HG02798 (cell line): Measurements from ENCODE around the gene NUDT12.
A peak's percentile ranks its signal among the peaks of the same experiment; 100 is the strongest.

Source experiments
- ATAC-seq: cut with Tn5 transposase; IDR thresholded peaks from one replicate; pipeline ENCODE4 v1.9.1; 2021; ENCODE audit warnings: mild to moderate bottlenecking; ENCODE audit not compliant: unreplicated experiment, poor library complexity

NUDT12 gene

DNA sequence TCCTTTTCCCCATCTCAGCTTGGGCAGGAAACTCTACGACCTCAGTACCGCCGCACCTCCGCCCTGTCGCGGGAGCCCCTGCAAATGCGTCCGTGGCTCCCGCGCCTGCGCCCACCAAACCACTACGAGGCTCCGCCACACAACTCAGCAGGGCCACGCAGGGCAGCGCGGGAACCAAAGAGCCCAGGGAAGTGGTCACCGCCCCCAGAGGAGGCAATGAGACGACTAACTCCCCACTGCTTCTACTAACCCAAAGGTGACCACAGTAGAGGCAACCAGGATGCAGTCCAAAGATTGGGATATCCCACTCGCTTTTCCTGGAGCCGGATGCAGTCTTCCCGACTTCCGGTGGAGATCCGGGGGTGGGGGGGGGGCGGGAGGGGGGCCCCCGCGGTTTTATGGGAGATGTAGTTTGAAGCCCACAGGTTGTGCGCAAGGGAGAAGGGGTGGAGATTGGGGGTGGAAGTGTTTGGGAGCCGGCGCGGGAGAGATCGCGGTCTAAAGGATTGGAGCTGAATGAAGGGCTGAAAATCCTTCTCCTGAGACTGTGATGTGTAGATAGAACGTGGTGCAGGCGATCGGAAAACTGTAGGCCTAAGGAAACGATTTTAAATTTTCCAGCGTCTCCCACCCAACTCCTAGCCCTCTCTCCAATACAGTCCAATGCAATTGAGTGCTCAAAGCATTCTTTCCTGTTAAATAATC is at the start of gene NUDT12:
NUDT12 (minus strand) TSS at position 337 of the 705 bp plus-strand sequence. CDS start 2,541 bp downstream, outside the sequence.
- ATAC-seq, result no peak

DNA sequence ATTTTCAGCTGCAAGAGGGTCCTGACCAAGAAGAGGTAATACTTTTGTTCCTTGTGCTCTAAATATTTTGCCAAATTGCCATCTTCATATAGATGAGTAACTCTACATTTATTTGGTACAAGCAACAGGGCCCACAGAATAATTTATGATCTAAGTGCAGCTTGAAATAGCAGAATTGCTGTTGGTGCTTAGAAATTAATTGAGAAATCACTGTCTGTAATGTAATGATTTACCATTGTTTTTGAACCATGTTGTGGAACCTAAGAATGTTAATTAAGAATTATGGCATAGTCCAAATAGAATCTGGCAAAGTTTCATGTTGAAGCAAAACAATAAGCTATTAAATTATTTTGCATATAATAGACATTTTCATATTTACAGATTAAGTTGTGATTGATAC is 44.8 kb upstream of the NUDT12 start:
- no peak for ATAC-seq

DNA sequence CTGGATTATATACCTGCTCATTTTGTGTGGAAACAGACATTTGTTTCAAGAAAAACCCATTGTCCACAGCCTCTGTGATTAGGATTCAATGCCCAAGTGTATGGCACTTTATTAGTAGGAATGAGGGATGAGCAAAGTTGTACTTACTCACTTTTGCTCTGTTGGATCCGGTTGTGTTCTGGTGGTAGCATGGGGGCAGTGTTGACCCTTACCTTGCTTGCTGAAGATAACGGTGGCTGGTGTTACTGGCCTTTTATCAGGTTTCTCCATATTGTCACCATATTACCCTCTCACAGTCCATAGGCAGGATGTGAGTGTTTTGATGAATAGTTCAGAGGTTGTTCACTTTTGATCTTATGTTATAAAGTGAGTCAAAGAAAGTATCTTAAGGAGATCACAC is 42.7 kb upstream of the NUDT12 start:
- ATAC-seq, result no peak

DNA sequence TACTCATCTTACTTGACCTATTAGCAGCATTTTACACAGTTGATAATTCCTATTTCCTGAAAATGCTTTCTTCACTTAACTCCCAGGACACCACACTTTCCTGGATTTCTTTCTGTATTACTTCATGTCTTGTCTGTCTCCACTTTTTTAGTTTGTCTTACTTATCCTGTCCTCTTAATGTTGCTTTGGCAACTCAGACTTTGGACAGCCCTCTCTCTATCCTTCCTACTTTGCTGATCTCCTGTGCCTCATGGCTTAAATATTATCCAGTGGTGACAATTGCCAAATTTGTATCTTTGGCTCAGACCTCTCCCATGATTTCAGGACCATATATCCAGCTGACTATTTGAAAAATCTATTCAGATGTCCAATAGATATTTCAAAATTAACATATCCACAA is 39.8 kb upstream of the NUDT12 start:
- no peak for ATAC-seq

DNA sequence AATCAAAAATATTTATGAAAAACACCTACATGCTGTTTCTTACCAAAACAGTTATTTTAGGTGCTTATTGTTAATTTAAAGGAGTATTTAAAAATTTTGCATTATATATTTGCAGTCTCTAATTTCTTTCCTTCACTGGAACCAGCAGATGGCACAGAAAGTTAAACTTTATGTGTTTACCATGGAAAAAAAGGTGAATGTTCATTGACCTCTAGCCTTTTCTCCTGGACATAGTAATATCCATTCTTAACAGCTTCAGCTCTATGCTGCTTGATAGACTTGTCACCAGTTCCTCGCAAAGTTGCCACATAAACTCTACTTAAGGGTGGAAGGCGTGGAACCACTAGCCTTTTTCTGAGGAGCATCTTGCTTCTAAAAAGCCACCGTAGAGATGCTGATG is 38.7 kb upstream of the NUDT12 start:
- ATAC-seq, result no peak

DNA sequence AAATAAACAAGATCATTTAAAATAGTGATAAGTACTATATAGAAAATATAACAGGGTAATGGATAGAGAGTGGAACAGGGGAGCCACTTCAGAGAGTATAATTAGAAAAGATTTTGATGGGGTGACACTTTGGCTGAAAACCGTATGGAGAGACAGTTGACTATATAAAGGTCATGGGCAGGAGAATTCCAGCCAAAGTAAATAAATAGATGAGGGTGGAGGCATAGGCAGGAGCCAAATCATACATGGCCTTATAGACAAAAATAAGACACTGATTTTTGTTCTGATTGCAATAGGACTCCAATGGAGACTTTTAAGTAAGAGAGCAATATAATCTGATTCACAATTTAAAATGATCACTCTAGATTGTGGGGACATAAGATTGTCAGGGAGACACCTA is 37.5 kb upstream of the NUDT12 start:
- no peak for ATAC-seq

DNA sequence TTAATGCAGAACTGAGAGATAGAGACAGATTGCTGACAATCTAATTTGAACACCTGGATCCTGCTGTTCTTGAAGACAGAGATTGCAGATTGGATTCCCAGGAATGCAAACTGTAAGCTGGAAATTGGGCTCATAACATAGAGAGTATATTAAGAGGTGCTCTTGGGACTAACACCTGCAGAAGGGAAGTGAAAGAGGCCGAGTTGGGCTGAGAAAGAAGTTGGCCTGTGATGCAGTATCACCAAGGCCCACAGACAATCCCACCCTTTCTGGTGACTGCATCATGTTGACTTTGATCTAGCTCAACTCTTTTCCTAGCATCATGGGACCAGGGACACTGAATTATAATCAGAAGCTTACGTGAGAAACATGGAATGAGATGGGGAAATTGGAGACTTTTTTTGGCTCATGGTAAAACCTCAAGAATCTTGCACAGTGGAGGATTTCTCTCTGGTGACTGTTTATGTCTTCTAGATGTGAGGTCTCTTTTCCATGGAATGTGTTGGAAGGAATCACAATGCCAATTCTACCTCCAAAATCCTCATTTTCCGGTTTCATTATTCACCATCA is 36.5 kb upstream of the NUDT12 start:
- no peak for ATAC-seq

DNA sequence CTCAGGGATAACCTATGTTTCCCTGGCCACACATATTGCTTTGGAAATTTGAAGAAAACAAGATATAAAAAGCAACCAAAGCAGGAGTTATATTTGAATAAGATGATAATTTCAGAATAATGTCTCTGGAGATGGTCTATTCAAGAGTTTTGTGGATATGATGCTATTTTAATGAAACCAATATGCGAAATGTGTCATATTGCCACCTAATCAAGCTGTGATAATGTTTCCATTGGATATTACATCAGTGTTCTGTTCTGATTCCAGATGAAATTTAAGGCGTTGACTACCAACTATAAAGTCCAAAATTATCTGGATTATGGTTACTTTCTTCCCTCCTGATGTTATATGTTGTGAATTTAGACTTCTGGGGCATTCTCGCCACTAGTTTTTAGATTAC is 27.6 kb upstream of the NUDT12 start:
- no peak for ATAC-seq

DNA sequence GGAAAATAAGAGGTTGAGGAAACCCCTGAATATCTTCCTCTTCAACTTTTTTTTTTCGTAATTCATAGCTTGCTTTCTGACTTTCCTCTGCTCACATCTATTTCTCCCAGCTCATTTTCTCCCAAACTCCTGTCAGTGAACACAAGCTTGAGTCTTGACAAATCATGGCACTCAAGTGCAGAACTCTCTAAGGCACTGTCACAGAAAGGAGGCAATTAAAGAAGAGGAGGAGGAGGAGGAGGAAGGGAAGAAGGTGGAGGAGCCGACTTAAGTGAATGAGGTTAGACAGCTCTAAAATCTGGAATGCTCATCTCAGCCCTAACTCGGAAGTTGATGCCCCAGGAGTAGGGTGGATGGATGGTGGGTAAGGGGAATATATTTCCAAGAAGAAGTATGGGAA is 27.2 kb upstream of the NUDT12 start:
- ATAC-seq, result no peak

DNA sequence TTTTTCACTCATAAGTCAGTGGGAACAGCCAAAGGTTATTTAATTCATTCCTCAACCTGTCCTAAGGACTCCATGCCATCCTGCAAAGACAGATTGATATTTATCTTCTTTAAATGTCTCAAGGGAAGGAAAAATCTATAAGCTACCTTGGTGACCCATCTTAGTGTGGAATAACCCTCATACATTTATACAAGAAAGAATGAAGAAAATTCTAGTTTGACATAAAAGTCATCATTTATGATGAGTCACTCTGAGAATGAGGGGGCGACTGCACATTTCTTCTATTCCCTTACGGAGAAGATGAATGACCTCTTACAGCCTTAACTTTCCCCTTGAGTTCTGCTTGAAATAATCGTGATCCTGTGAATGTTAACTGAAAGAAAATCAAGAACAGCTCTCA is 26.8 kb upstream of the NUDT12 start:
- ATAC-seq, result no peak

DNA sequence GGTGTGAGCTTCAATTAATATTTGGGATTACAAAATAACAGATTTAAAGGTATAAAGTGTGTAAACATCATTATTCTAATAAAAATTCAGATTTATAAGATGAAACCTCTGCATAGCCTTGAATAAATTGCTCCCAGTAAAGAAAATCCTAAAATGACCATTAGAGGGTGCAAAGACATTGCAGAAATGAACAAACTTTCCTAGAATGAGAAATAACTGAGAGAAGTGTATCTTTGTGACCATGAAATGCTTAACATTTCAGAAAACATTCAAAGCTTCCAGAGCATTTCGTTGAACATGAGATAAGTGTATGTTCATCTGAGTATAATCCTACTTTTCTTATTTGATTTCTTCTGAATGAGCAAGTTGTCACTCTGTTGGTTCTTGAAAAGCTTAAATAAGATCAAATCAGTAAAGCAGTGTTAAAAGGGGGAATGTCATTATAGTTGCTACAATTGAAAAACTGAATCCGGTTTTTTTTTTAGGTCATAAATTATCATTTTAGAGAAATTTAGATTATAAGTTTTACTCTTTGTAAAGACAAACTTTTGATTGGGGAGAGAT is 24.7 kb upstream of the NUDT12 start:
- no peak for ATAC-seq

DNA sequence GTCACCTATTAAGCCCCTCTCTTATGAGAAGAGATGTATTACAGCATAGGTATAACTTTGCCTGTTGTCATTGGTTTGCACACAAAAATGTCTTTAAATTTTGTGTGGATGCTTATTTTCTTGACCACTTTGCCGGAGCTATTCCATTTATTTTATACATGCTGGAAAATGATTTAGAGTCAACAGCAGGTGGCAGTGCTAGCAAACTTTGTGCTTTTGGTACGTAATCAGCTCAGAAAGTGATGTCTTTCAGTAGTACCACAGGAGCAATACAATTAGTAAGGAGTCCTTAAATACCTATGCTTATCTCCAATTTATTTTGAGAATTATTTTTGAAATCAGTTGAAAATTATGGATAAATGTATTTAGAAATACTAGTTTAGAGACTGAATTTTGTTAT is 19.8 kb upstream of the NUDT12 start:
- ATAC-seq, result peak; percentile 51

DNA sequence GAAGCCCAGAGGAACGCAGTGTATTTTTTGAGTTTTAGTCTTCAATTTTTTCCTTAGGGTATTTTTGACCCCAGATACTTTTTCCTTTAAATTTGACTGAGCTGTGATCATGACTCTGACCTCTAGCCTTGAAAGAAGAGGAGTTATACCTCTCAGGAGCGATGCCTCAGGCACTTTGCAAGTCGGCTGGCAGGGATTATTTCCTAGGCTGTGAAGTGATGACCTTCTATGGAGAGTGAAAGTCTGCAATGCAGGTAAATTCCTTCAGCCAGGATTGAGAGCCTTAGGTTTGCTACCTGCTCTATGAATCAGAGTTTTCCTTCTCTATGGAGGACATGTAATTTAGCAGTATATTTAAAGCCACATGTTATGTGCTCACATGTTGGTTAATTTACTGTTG is 10.8 kb upstream of the NUDT12 start:
- no peak for ATAC-seq

DNA sequence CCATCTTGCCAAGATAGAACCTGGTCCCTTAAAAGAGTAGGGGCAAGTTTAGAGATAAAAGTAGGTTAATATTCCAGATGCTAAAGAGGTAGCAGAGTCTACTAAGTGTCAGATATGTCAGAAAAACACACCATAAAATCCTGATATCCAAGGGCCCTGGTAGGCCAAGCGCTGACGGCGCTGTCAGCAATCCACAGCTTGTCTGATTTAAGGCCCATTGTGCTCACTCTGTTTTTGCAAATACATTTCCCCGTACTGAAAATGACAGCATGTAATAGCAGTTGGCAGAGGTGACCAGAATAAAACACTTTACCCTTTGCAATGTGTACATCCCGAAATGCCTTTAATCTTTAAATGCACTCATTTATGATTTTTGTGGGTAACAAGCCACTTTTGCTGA is 9.9 kb upstream of the NUDT12 start:
- no peak for ATAC-seq

DNA sequence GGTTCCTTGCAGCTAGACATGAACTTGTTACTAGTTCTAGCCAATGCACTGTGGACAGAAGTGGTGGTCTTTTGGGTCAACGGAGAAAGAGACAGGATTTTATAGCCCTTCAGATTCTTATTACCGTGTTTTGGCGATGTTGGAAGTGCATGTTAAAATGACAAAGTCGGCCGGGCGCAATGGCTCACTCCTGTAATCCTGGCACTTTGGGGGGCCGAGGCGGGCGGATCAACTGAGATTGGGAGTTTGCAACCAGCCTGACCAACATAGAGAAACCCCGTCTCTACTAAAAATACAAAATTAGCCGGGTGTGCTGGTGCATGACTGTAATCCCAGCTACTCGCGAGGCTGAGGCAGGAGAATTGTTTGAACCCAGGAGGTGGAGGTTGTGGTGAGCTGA is 9.1 kb upstream of the NUDT12 start:
- no peak for ATAC-seq

DNA sequence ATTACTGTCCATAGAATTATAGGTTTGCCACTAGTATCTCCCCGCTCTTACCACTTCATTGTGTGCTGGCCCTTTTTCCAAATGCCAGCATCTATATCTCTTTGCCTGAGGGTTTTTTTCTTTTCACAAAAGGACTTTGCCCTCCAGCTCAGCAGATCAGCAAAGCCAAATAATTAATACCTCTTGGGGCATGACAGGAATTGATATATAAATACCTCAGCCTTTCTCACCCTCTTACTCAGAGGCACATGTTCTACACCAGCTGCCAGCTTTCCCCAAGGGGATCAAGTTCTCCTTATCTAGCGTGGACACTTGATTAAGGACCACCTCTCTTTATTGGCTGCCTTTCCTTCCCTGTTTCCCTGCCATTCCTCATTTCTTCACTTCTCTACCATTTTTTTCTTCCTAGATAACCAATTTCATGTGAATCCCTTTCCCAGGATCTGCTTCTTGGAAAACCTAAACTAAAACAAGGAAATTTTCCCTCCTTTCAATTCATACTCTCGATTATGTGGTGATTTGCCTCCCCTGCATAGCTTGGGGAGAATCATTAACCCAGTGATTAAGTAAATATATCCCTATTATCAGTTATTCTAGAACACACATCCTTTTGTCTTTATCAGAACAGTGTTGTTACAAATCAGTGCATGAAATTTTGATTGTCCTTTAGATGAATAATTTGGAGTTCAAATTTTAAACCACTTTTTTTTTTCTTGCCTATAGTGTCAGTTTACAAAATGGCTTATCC is 6.9 kb upstream of the NUDT12 start:
- ATAC-seq, result no peak

DNA sequence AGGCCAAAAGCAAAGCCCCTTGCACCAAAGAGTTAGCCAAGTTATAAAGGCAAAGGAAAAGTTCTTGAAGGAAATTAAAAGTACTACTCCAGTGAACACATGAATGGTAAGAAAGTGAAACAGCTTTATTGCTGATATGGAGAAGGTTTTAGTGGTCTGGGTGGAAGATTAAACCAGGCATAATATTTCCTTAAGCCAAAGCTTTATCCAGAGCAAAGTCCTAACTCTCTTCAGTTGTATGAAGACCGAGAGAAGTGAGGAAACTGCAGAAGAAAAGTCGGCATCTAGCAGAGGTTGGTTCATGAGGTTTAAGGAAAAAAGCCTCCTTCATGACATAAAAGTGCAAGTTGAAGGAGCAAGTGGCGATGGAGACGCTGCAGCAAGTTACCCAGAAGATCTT is 3.1 kb upstream of the NUDT12 start:
- no peak for ATAC-seq

DNA sequence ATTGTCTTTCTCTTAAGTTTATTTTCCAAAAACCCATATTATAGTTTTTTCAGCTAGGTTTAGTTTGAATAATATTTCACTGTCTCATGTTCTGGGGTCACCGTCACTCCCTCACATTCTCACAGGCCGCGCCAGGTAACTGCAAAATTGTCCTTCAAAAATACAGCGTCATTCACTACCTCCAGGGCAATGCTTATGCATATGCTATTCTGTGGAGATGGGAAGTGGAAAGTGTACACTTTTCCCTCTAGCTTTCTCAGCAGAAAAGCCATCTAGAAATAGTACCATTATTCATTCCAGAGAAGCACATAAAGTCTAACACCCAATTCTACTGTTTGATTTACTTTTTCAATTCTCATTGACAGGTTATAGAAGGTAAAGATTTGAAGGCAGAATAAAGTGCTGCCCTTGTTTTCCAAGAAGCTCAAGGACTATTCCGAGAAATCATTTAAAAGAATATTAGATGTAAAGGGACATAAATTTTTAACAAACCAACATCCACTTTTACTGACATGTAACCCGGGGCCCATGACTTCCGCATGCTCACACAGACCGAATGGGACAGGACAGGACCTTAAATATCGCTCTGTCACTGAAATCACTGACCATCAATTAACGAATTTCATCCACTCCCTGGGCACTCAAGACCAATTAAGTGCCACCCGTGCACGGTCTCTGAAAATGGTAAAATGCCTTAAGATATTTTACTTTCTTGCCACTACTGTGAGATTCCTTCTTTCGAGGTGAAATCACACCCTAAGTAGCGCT is 720 bp downstream of the NUDT12 start:
- no peak for ATAC-seq

DNA sequence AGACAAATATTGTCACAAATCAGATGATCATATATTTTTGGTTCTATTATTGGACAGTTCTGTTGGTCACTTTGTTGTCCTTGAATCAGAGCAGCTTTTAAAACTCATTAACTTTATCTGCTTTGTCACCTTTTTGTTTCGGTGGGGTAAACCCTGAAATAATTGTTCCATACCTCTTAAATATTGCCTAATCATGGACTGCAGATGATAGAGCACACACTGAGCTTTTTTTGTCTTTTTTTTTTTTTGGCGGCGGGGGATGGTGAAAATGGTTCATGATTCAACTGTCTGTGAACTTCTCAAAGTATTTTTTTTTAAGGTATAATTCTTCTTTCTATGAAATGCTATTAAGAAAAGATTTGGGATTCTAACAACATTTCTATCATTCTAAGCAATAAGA is 1.8 kb downstream of the NUDT12 start:
- no peak for ATAC-seq

DNA sequence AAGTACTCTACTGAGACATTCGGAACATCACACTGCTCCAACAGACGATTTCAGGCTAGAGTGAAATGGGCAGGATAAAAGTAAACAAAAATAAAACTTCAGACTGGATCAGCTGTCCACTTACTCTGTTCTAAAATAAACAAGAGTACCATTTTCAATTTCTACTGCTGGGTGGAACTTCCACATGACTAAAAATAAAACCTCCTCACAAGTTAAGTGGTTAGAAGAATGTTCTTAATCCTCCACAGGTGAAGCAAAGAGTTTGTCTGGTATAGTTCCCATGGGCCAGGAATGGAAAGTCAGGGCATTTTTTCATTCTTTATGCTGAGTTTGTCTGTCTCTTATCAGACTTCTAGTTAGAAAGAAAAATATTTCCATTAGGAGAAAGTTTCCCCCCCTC is 15.7 kb downstream of the NUDT12 start:
- no peak for ATAC-seq

DNA sequence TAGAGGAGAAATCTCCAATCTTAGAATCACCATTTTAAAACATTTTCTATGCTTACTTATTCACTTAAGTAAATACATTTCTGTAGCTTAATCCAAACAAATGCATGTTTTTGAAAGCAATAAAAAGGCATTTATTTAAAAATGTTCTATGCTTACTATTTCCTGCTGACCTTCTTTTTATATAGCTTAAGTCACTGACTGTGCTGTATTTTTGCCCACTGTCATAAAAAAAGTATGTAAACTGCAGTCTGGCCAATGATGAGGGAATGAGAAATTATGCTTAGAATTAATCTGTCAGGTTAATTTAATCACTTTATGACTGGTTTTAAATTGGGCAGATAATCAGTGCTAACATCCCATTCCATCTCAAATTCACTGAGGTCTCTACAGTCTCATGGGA is 20.1 kb downstream of the NUDT12 start:
- ATAC-seq, result no peak
